ENCODE data around the gene MMP25. TPM values are rescaled to one million over a fixed set of nuclear protein-coding genes. Genes with fewer than 3 reads are reported as not detected.
A peak's percentile ranks its signal among the peaks of the same experiment; 100 is the strongest.

MMP25 gene
- total RNA-seq, 1 donor from 2014 or later = 0.17 TPM

DNA sequence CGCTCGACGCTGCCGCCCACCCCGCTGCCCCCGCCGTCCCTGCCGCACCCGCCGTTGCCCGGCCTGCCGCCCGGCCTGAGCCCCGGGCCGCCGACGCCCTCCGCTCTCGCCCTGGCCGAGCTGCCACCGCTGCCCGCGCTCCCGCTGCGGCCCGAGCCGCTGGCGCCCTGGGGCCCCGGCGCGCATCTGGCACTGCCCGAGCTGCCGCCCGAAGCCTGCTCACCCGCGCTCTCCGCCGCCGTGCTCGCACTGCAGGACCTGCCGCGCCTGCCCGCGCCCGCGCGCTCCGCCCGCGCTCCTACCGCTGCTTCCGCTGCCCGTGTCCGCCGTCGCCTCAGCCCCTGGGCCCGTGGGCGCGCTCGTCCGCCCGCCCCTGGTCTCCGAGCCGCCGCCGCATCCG, 42.0 kb upstream of the MMP25 start:
- H3K27me3 ChIP-seq (ENCODE audit: control insufficient read depth, insufficient read depth, low read length) = peaks cover 4% of the 10 kb centered on the region
- no peak for TF ChIP-seq CTCF (IDR thresholded peaks at IDR 0.05; ENCODE audit: insufficient read depth, low read length, poor library complexity, severe bottlenecking)
- peak overlapping the region; percentile 7 for H3K4me3 ChIP-seq (ENCODE audit: low read depth, low read length)
- DNase-seq (ENCODE audit: low read depth) = no peak
- no peaks in the 10 kb centered on the region for H3K36me3 ChIP-seq (ENCODE audit: control insufficient read depth, insufficient read depth, low read length)

GRCh38 chr16:3004781-3005284, 41.5 kb upstream of the MMP25 start:
- Histone ChIP-seq H3K4me3 (ENCODE audit: low read depth, low read length) (peak overlapping the region; percentile 21), H3K27me3 (ENCODE audit: control insufficient read depth, insufficient read depth, low read length) (peaks cover 4% of the 10 kb centered on the region), H3K36me3 (ENCODE audit: control insufficient read depth, insufficient read depth, low read length) (no peaks in the 10 kb centered on the region)
- DNase-seq (ENCODE audit: low read depth) = no peak
- no peak for TF ChIP-seq CTCF (IDR thresholded peaks at IDR 0.05; ENCODE audit: insufficient read depth, low read length, poor library complexity, severe bottlenecking)

DNA sequence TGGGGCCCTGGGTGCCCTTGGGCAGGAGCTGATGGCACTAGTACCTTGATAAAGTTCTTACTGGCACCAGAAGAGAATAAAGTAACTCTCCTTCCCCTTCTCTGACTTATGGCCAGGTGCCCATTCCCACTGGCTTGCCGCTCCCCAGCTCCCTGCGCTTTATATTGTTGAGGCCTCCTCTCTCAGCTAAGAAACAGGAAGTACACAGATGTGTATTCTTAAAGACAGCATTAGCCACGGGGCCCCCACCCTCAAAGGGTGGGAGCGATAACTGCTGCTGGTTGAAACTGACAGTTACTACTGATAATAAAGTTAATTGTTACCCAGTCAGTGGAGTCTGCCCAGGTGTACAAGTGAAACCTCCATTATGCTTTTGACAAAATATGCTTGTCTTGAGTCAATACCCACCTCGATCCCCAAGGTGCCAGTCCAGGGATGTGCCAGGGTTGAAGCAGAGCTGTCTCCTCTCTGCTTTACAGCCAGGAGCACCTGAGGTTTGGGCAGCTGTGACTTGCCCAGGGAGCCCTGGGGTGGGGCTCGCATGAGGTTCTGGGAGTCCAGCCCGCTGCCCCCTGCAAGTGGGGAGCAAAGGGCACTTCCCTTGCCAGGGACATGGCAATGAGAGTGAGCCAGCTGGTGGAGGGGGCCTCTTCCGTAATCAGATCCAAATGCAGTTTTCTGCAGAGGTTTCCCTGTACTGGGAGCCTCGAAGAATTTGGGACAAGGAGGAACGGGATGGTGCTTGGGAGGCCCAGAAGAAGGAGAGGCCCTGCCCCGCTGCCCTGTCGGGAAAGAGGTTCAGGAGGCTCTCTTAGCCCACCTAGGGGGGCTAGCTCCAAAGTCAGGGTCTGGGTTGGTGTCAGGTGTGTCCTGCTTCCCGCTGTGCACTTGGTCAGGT, 39.1 kb upstream of the MMP25 start:
- TF ChIP-seq CTCF (IDR thresholded peaks at IDR 0.05; ENCODE audit: insufficient read depth, low read length, poor library complexity, severe bottlenecking) = no peak
- peaks cover 10% of the 10 kb centered on the region for H3K27me3 ChIP-seq (ENCODE audit: control insufficient read depth, insufficient read depth, low read length)
- H3K36me3 ChIP-seq (ENCODE audit: control insufficient read depth, insufficient read depth, low read length) = no peaks in the 10 kb centered on the region
- no peak for DNase-seq (ENCODE audit: low read depth)
- H3K4me3 ChIP-seq (ENCODE audit: low read depth, low read length) = no peak overlapping the region

DNA sequence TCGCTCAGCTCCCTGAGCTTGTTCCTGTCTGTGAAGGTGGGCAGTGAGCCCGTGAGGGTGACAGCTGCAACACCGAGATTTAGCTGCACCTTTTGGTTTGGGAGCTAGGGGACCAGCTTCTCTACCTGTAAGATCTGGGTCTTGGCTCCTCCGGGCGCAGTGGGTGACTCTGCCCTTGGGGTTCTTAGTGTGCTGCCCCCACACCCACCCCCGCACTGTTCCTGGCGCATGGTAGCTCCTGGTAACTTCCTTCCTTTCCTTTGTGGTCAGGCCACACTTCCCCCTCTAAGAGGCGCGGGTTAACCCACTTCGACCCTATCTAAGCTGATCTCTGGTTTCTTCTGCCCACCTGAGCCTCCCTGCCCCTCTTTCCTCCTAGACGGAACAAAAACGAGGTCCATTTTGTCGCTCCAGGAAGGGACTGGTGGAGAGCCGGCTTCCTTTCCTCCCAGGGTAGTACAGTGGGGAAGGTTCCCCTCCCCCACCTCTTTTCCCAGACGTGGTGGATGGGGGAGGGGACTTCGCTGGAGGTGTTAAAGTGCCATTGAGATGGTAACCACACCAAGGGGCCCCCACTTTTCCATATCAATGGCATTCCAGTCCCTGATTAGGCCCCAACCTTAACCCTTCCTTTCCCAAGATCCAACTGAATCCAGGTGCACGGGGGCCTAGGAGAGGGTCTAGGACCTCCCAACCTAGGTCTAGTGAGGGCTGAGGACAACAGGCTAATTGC, 38.2 kb upstream of the MMP25 start:
- DNase-seq (ENCODE audit: low read depth) = no peak
- TF ChIP-seq CTCF (IDR thresholded peaks at IDR 0.05; ENCODE audit: insufficient read depth, low read length, poor library complexity, severe bottlenecking) = no peak
- Histone ChIP-seq H3K4me3 (ENCODE audit: low read depth, low read length) (no peak overlapping the region), H3K36me3 (ENCODE audit: control insufficient read depth, insufficient read depth, low read length) (no peaks in the 10 kb centered on the region), H3K27me3 (ENCODE audit: control insufficient read depth, insufficient read depth, low read length) (peaks cover 15% of the 10 kb centered on the region)

- no peak for DNase-seq (ENCODE audit: low read depth)
- TF ChIP-seq CTCF (IDR thresholded peaks at IDR 0.05; ENCODE audit: insufficient read depth, low read length, poor library complexity, severe bottlenecking) = no peak
- Histone ChIP-seq H3K4me3 (ENCODE audit: low read depth, low read length) (no peak overlapping the region), H3K27me3 (ENCODE audit: control insufficient read depth, insufficient read depth, low read length) (peaks cover 15% of the 10 kb centered on the region), H3K36me3 (ENCODE audit: control insufficient read depth, insufficient read depth, low read length) (no peaks in the 10 kb centered on the region)
Observed at GRCh38 chr16:3008690-3009037, 37.7 kb upstream of the MMP25 start.

Measured in kidney epithelial cell (primary cell).